HG02798 (cell line): Measurements from ENCODE around the gene RAB7A.

Experiments
- ATAC-seq: cut with Tn5 transposase; IDR thresholded peaks from one replicate; pipeline ENCODE4 v1.9.1; 2021; ENCODE audit warnings: mild to moderate bottlenecking; ENCODE audit not compliant: unreplicated experiment, poor library complexity

RAB7A gene

GRCh38 chr3:128726023-128727016 lies at the start of gene RAB7A:
TSS of gene RAB7A (plus strand) at chr3:128726183. CDS start at chr3:128795368, 69,185 bp downstream.
- ATAC-seq: peak; percentile 95

- no peak for ATAC-seq
These were observed 46.6 kb upstream of the RAB7A start for GRCh38 chr3:128679338-128679737.

DNA sequence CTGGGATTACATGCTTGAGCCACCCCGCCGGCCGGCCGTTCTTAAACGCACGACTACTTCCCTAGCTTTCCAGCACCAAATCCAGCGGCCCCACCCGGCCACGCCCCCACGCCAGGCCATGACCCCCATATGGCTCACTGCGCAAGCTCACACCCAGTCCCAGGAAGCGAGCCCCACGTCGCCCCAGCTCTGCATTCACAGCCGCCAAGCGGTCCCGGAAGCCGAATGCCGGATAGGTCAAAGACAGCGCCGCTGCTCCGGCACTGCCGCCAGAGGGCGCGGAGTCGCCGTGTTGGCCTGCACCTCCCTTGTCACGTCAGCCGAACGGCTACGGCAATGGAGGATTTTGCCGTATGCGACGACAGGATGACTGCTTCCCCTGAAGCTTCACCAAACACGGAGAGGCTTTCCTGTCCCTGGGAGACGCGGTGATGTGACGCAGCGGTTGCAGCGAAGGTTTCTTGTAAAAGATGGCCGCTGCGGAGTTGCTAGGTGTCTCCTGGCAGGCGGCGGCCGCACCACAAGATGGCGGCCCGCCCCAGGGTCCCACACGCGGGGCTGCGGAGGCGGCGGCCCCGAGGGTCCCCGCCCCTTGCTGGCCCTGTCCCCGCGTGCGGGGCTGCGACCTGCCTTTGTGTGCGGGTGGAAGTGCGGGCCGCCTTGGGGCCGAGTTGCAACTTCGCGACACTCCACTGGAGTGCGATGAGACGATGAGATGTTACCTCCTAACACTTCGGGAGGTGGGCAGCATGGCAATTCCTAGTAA lies 45.2 kb upstream of the RAB7A start:
- peak; percentile 95 for ATAC-seq

DNA sequence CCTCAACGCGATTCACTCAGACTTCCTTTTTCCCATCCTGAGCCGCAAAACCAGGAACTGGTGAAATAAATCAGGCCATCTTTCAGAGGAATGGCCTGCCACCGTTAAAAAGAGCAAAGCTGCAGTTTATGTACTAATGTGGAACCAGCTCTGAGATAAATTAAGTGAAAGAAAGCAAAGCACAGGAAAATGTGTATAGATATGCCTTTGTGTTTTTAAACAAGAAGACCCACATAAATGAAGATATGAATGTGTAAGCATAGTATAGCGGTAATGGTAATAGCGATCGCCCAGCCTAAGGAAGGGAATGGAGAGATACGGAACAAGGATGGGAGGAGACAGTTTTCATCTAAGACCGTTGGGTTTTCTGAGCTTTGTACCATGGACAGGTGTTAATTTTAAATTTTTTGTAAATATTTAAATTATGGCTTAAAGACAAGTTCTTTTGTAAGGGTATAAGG lies 44.6 kb upstream of the RAB7A start:
- no peak for ATAC-seq

GRCh38 chr3:128683957-128684356 lies 42.0 kb upstream of the RAB7A start:
- no peak for ATAC-seq

GRCh38 chr3:128684986-128685726 lies 40.8 kb upstream of the RAB7A start:
- no peak for ATAC-seq

- no peak for ATAC-seq
These were observed 39.5 kb upstream of the RAB7A start for GRCh38 chr3:128686465-128686864.

DNA sequence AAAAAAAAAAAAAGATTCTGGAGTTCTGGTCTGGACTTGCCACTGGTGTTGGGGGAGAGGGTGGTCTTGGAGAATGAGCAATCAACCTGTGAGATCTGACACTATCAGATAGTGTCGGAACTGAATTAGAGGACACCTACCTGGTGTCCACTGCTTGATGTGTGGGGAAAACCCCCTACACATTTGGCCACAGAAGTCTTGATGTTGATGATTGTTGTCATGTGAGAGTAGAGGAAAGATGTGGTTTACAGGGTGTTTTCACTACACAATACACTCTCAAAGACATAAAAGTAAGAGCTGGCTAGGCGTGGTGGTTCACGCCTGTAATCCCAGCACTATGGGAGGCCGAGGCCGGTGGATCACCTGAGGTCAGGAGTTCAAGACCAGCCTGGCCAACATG lies 36.9 kb upstream of the RAB7A start:
- ATAC-seq: no peak

- ATAC-seq: no peak
These were observed 32.3 kb upstream of the RAB7A start for GRCh38 chr3:128693696-128694095.

DNA sequence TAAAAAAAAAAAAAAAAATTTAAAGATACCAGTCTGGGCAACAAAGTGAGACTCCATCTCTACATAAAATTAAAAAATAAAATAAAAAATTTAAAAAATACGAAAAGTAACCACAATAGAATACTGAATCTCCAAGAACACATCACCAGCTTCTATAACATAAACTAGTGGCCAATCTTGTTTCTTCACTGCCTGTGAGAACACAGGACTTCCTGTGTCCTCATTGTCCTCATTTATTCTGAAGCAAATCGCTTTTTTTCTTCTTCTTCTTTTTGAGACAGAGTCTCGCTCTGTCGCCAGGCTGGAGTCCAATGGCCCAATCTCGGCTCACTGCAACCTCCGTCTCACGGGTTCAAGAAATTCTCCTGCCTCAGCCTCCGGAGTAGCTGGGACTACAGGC lies 28.6 kb upstream of the RAB7A start:
- ATAC-seq: no peak

- ATAC-seq: no peak
These were observed 27.6 kb upstream of the RAB7A start for GRCh38 chr3:128698211-128699047.

GRCh38 chr3:128701342-128702212 lies 24.4 kb upstream of the RAB7A start:
- no peak for ATAC-seq

DNA sequence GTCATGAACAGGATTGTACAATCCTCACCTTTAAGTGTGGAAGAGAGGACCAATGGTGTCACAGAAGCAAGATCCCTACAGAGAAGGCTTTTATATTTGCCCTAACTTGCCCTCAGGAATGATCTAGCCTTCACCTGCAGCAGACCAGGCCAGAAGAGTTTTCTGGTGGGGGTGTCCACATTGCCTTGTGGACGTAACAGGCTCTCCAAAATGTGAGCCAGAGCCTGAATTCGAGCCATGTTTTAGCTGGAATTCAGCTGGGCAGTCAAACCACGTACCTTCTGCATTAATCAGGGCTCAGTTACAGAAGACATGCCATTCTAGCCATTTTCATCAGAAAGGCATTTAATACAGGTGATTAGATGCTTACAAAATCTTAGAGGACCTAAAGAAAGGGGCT lies 23.6 kb upstream of the RAB7A start:
- no peak for ATAC-seq

DNA sequence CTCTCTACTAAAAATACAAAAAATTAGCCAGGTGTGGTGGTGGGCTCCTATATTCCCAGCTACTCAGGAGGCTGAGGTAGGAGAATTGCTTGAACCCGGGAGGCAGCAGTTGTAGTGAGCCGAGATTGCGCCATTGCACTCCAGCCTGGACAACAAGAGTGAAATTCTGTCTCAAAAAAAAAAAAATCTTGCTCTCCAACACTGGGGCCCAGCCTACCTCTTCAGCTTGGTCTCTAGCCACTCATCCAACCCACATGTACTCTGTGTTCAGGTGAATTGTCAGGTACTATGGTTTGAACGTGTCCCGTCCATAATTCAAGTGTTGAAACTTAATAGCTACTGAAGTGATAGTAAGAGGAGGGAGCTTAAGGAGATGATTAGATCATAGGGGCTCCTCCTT lies 22.4 kb upstream of the RAB7A start:
- ATAC-seq: no peak

- ATAC-seq: no peak
These were observed 19.8 kb upstream of the RAB7A start for GRCh38 chr3:128706086-128706615.

DNA sequence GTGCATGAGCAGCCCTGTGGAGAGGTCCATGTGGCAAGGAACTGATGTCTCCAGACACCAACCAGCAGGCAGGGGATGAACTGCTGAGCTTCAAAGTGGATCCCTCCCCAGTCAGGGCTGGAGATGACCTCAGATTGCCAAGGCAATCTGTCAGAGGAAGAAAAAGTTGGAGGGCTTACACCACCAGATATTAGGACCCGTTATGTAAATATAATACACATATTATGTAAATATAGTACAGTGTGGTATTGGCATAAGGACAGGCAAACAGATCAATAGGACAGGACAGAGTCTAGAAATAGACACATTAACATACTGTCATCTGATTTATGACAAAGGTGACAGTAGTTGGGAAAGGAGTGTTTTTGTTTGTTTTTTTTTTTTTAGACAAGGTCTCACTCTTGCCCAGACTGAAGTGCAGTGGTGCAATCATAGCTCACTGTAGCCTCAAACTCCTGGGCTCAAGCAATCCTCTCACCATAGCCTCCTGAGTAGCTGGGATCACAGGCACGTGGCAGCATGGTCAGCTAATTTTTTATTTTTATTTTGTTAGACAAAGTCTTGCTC lies 18.0 kb upstream of the RAB7A start:
- no peak for ATAC-seq

- no peak for ATAC-seq
These were observed 16.9 kb upstream of the RAB7A start for GRCh38 chr3:128709038-128709437.
